ENCODE data around the gene ALK.

Gene ALK

GRCh38 chr2:29524652-29525051 is 396.7 kb downstream of the ALK start:
- Histone ChIP-seq H3K27ac (no peak overlapping the region), H3K9me3 (no peaks in the 10 kb centered on the region), H3K4me1 (ENCODE audit: control insufficient read depth in 1 of 2, insufficient read depth in 1 of 2, low read depth in 1 of 2, low read length in 1 of 2) (no peaks in the 10 kb centered on the region)

GRCh38 chr2:29522951-29523669 is 398.3 kb downstream of the ALK start:
- TF ChIP-seq CTCF (IDR thresholded peaks at IDR 0.05) = no peak
- H3K9me3 ChIP-seq = no peaks in the 10 kb centered on the region
- no peak overlapping the region for H3K4me3 ChIP-seq (ENCODE audit: low read depth in 1 of 2, low read length in 1 of 2)
- H3K36me3 ChIP-seq = no peaks in the 10 kb centered on the region
- H3K27ac ChIP-seq = no peak overlapping the region
- H3K27me3 ChIP-seq = no peaks in the 10 kb centered on the region
- no peaks in the 10 kb centered on the region for H3K4me1 ChIP-seq (ENCODE audit: control insufficient read depth in 1 of 2, insufficient read depth in 1 of 2, low read depth in 1 of 2, low read length in 1 of 2)

More at GRCh38 chr2:29524652-29525051, 396.7 kb downstream of the ALK start:
- Histone ChIP-seq H3K27me3 (peaks cover 13% of the 10 kb centered on the region), H3K36me3 (no peaks in the 10 kb centered on the region), H3K4me3 (ENCODE audit: low read depth in 1 of 2, low read length in 1 of 2) (no peak overlapping the region)
- TF ChIP-seq CTCF (IDR thresholded peaks at IDR 0.05) = no peak

GRCh38 chr2:29520001-29520400 is 401.4 kb downstream of the ALK start:
- no peaks in the 10 kb centered on the region for H3K4me1 ChIP-seq (ENCODE audit: control insufficient read depth in 1 of 2, insufficient read depth in 1 of 2, low read depth in 1 of 2, low read length in 1 of 2)

GRCh38 chr2:29519338-29519925 is 402.0 kb downstream of the ALK start:
- H3K4me3 ChIP-seq (ENCODE audit: low read depth in 1 of 2, low read length in 1 of 2) = no peak overlapping the region
- no peaks in the 10 kb centered on the region for H3K27me3 ChIP-seq
- no peaks in the 10 kb centered on the region for H3K9me3 ChIP-seq
- no peaks in the 10 kb centered on the region for H3K36me3 ChIP-seq
- H3K4me1 ChIP-seq (ENCODE audit: control insufficient read depth in 1 of 2, insufficient read depth in 1 of 2, low read depth in 1 of 2, low read length in 1 of 2) = no peaks in the 10 kb centered on the region
- TF ChIP-seq CTCF (IDR thresholded peaks at IDR 0.05) = no peak
- no peak overlapping the region for H3K27ac ChIP-seq

More at GRCh38 chr2:29520001-29520400, 401.4 kb downstream of the ALK start:
- Histone ChIP-seq H3K9me3 (no peaks in the 10 kb centered on the region), H3K27ac (no peak overlapping the region), H3K4me3 (ENCODE audit: low read depth in 1 of 2, low read length in 1 of 2) (no peak overlapping the region), H3K27me3 (no peaks in the 10 kb centered on the region), H3K36me3 (no peaks in the 10 kb centered on the region)
- TF ChIP-seq CTCF (IDR thresholded peaks at IDR 0.05) = no peak

- no peaks in the 10 kb centered on the region for H3K36me3 ChIP-seq
- TF ChIP-seq CTCF (IDR thresholded peaks at IDR 0.05) = no peak
- no peak overlapping the region for H3K27ac ChIP-seq
- no peaks in the 10 kb centered on the region for H3K9me3 ChIP-seq
- H3K27me3 ChIP-seq = no peaks in the 10 kb centered on the region
- no peaks in the 10 kb centered on the region for H3K4me1 ChIP-seq (ENCODE audit: control insufficient read depth in 1 of 2, insufficient read depth in 1 of 2, low read depth in 1 of 2, low read length in 1 of 2)
- H3K4me3 ChIP-seq (ENCODE audit: low read depth in 1 of 2, low read length in 1 of 2) = no peak overlapping the region
Observed at GRCh38 chr2:29518646-29519337, 402.6 kb downstream of the ALK start.
